ENCODE measurements around the gene FOXO6. TPM values are rescaled to one million over a fixed set of nuclear protein-coding genes. Genes with fewer than 3 reads are reported as not detected.

Gene FOXO6
- total and polyA plus RNA-seq, 9 of the 15 experiments (the other 6 are each of a cell fraction or from before 2014, with no cell fraction given): 0.04 to 0.31 (median 0.12) TPM; not detected in 5

DNA sequence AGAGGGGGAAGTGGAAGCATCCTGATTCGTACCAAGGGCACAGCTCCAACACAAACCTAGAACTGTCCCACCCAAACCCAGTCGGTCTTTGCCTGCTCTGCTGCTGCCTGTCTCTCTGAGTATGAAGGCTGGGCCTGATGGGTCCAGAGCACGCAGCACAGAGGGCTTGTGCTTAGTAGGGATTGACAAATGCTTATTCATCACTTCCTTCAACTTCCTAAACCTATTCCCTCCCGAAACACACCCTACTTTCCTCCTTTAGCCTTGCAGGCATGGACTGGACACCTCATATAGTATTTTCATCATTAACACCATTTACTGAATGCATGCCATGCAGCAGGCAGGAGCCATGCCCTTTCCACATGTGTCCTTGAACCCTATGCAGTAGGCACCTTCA, 31.3 kb downstream of the FOXO6 start:
- Histone ChIP-seq H3K27me3 (ENCODE audit: control insufficient read depth in 2 of 2, insufficient read depth in 2 of 2, low read length in 2 of 2) (peaks cover 9 to 51% of the 10 kb centered on the region in 2 experiments; a peak in 2 of 5 replicates), H3K79me2 (ENCODE audit: control insufficient read depth, insufficient read depth, low read length) (no peaks in the 10 kb centered on the region), H3K36me3 (ENCODE audit: control insufficient read depth, insufficient read depth, low read length) (no peaks in the 10 kb centered on the region), H3K4me1 (replicated peaks in 1 of 2; ENCODE audit: control insufficient read depth in 2 of 2, insufficient read depth in 2 of 2, low read length in 2 of 2) (peaks cover 0 to 10% of the 10 kb centered on the region in 2 experiments; a peak in 1 of 5 replicates), H3K27ac (ENCODE audit: extremely low read depth, low read depth, low read length) (no peak overlapping the region), H2AFZ (ENCODE audit: low read depth, low read length) (no peak overlapping the region), H4K20me1 (replicated peaks; ENCODE audit: control insufficient read depth, insufficient read depth, low read length) (peaks cover 15% of the 10 kb centered on the region; the same call in 1 of the 2 replicates), H3K4me3 (no peak overlapping the region), H3K9me3 (replicated peaks; ENCODE audit: control insufficient read depth, insufficient read depth, low read depth, low read length) (no peaks in the 10 kb centered on the region), H3K9ac (ENCODE audit: insufficient read depth in 1 of 2, low read depth in 2 of 2, low read length in 2 of 2) (no peak overlapping the region), H3K4me2 (ENCODE audit: insufficient read depth, low read length) (no peak overlapping the region), H3K9me1 (ENCODE audit: control insufficient read depth, insufficient read depth, low read length) (peaks cover 2% of the 10 kb centered on the region)
- TF ChIP-seq MAFG (tag; conservative IDR thresholded peaks at IDR 0.05) (peak; percentile 33; the same call in 1 of the 2 replicates), HEY1 (CRISPR knock-in tag; IDR thresholded peaks at IDR 0.05; ENCODE audit: borderline replicate concordance) (no peak), ZNF316 (IDR thresholded peaks at IDR 0.05) (peak; percentile 54), C11orf30 (IDR thresholded peaks at IDR 0.05; ENCODE audit: low read depth) (peak; percentile 52; the same call in 1 of the 2 replicates), KLF13 (tag; IDR thresholded peaks at IDR 0.05; ENCODE audit: borderline replicate concordance, low read depth) (no peak)
- in situ Hi-C loops (cut with MboI): no loop called here
- 0% methylated on average over 4 of the region's 4 CpGs for WGBS (ENCODE audit: insufficient coverage, low coverage, missing lambda C conversion rate)
- FAIRE-seq (no peak), ATAC-seq (no peak), DNase-seq (ENCODE audit: extremely low read depth in 1 of 4, low spot score in 3 of 4) (no peak)
- BruUV-seq (replicated peaks): no TSS peak
- POLR2A ChIA-PET: no interaction called here
- CTCF ChIA-PET (ENCODE audit: low intra/inter-chr PET ratio): no interaction called here
- intact Hi-C loops (cut with micrococcal nuclease): no loop called here

DNA sequence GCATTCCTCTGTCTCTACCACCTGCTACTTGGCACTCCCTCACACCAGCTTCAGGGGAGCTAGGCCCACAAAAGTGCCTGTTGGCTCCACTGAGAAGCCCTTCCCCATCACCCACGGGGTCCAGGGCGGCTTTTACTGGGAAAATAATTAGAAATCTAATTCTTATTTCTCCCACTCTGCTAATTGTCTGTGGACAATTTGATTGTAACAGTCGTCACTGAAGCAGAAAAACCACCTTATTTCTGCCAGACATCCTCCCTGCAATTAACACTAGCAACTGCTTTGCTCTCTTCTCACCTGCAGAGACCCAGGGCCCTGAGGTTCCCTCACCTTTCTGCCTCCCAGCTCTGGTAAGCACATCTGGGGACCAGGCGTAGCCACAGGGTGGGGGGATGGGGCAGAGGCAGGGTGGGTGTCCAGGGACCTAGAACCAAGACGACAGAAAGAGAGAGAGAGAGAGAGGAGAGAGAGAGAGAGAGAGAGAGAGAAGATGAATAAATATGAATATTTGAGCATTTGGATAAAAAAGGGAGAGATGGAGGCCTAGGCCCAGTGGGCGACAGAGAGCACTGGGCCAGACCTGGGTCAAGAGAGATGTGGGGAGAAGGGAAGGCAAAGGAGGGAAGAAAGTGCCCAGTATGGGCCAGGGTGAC, 32.6 kb downstream of the FOXO6 start:
- WGBS (ENCODE audit: insufficient coverage, low coverage, missing lambda C conversion rate): 4% methylated on average over 6 of the region's 6 CpGs
- BruUV-seq (replicated peaks): no TSS peak
- H2AFZ ChIP-seq (ENCODE audit: low read depth, low read length): no peak overlapping the region
- FAIRE-seq (no peak), DNase-seq (ENCODE audit: extremely low read depth in 1 of 4, low spot score in 3 of 4) (no peak), ATAC-seq (no peak)
- H3K4me2 ChIP-seq (ENCODE audit: insufficient read depth, low read length): no peak overlapping the region
- ChIA-PET POLR2A (no interaction called here), CTCF (ENCODE audit: low intra/inter-chr PET ratio) (no interaction called here)
- H3K36me3 ChIP-seq (ENCODE audit: control insufficient read depth, insufficient read depth, low read length): no peaks in the 10 kb centered on the region
- no peak overlapping the region for H3K27ac ChIP-seq (ENCODE audit: extremely low read depth, low read depth, low read length)
- H3K4me3 ChIP-seq: no peak overlapping the region
- H3K4me1 ChIP-seq (replicated peaks in 1 of 2; ENCODE audit: control insufficient read depth in 2 of 2, insufficient read depth in 2 of 2, low read length in 2 of 2): peaks cover 0 to 7% of the 10 kb centered on the region in 2 experiments; a peak in 1 of 5 replicates
- H3K79me2 ChIP-seq (ENCODE audit: control insufficient read depth, insufficient read depth, low read length): no peaks in the 10 kb centered on the region
- TF ChIP-seq ZNF766 (CRISPR knock-in tag; conservative IDR thresholded peaks at IDR 0.05): no peak
- TF ChIP-seq, protein P1, sequence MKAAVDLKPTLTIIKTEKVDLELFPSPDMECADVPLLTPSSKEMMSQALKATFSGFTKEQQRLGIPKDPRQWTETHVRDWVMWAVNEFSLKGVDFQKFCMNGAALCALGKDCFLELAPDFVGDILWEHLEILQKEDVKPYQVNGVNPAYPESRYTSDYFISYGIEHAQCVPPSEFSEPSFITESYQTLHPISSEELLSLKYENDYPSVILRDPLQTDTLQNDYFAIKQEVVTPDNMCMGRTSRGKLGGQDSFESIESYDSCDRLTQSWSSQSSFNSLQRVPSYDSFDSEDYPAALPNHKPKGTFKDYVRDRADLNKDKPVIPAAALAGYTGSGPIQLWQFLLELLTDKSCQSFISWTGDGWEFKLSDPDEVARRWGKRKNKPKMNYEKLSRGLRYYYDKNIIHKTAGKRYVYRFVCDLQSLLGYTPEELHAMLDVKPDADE (conservative IDR thresholded peaks at IDR 0.05; ENCODE audit: control insufficient read depth, low read depth, low read length): no peak
- H3K9me1 ChIP-seq (ENCODE audit: control insufficient read depth, insufficient read depth, low read length): peaks cover 2% of the 10 kb centered on the region
- in situ Hi-C loops (cut with MboI) (no loop called here), intact Hi-C loops (cut with micrococcal nuclease) (no loop called here)
- H4K20me1 ChIP-seq (replicated peaks; ENCODE audit: control insufficient read depth, insufficient read depth, low read length): 0 out of 2 replicates have a peak, but pooled peaks cover 12% of the 10 kb centered on the region
- peaks cover 9 to 57% of the 10 kb centered on the region in 2 experiments; a peak in 2 of 5 replicates for H3K27me3 ChIP-seq (ENCODE audit: control insufficient read depth in 2 of 2, insufficient read depth in 2 of 2, low read length in 2 of 2)
- H3K9me3 ChIP-seq (replicated peaks; ENCODE audit: control insufficient read depth, insufficient read depth, low read depth, low read length): no peaks in the 10 kb centered on the region
- H3K9ac ChIP-seq (ENCODE audit: insufficient read depth in 1 of 2, low read depth in 2 of 2, low read length in 2 of 2): no peak overlapping the region

Measured in K562 (cell line).